GM12878 (cell line): ENCODE data around the gene CCR7. TPM values are rescaled to one million over a fixed set of nuclear protein-coding genes. Genes with fewer than 3 reads are reported as not detected.

ENCODE experiments used
- ATAC-seq: fragments of 200-7000 bp; cut with Tn5 transposase; 3 replicates; pipeline ENCODE4 v1.9.1; 2020; ENCODE audit warnings: mild to moderate bottlenecking, moderate library complexity
- BruUV-seq: library from RNA; stranded (reverse); fragments of 400-500 nt; replicated peaks from 2 replicates; lab custom pipeline; 2021; lab: Mats Ljungman, UMichigan
- CTCF ChIA-PET: fragments of 300-600 bp; sonication (Branson Sonifier 250); formaldehyde crosslinking; extraction: SDS; loops from one replicate; lab custom pipeline; 2021; ENCODE audit warnings: inconsistent platforms; lab: Yijun Ruan, JAX
- POLR2A ChIA-PET: fragments of 350-600 bp; formaldehyde crosslinking; extraction: SDS; loops from one replicate; lab custom pipeline; 2021; ENCODE audit warnings: inconsistent platforms; lab: Charles Lee
- RAD21 ChIA-PET: fragments of 300-600 bp; sonication (Branson Sonifier 250); formaldehyde crosslinking; loops from one replicate; lab custom pipeline; 2023; ENCODE audit warnings: antibody characterized with exemption; ENCODE audit not compliant: unreplicated experiment; lab: Charles Lee
- SMC1A ChIA-PET: fragments of 300-600 bp; sonication (Branson Sonifier 250); formaldehyde crosslinking; loops from one replicate; lab custom pipeline; 2023; ENCODE audit not compliant: unreplicated experiment, uncharacterized antibody; lab: Charles Lee
- DNase-seq: peaks from one replicate; pipeline ENCODE4 v3.0.0-alpha.2; 2011; ENCODE audit warnings: low read depth, low spot score
- FAIRE-seq: peaks from 3 replicates; lab custom pipeline; 2011; peaks lifted over from hg19 to GRCh38; lab: Jason Lieb, UNC
- H2AFZ ChIP-seq: 2 replicates; pipeline ENCODE4 v1.6.0; 2011; ENCODE audit warnings: low read depth, low read length, control low read depth; ENCODE audit not compliant: control insufficient read depth
- H3K27ac ChIP-seq: 2 replicates; pipeline ENCODE4 v1.5.1; 2011; ENCODE audit warnings: control low read depth; ENCODE audit not compliant: control insufficient read depth, insufficient read depth
- H3K27me3 ChIP-seq, 2 experiments: replicated peaks in 1 of 2; 2 replicates each; pipeline versions ENCODE4 v1.6.0 to v1.6.1; 2011; ENCODE audit warnings: low read length in 1 of 2; ENCODE audit not compliant: control insufficient read depth in 2 of 2, insufficient read depth in 2 of 2
- H3K36me3 ChIP-seq, 2 experiments: 2 replicates each; pipeline ENCODE4 v1.5.1; 2011; ENCODE audit warnings: low read length in 1 of 2; ENCODE audit not compliant: control insufficient read depth in 2 of 2, insufficient read depth in 2 of 2
- H3K4me1 ChIP-seq: 2 replicates; pipeline ENCODE4 v1.6.1; 2011; ENCODE audit warnings: mild to moderate bottlenecking, low read length, moderate library complexity, mixed read lengths; ENCODE audit not compliant: control insufficient read depth, insufficient read depth
- H3K4me2 ChIP-seq: 2 replicates; pipeline ENCODE4 v1.6.0; 2011; ENCODE audit warnings: control low read depth; ENCODE audit not compliant: control insufficient read depth, insufficient read depth
- H3K4me3 ChIP-seq: fragments of 200-600 bp; sonication (generic); 2 replicates; pipeline ENCODE4 v1.5.1; 2016
- H3K79me2 ChIP-seq: 2 replicates; pipeline ENCODE4 v1.6.0; 2011; ENCODE audit warnings: low read length; ENCODE audit not compliant: control insufficient read depth, insufficient read depth
- H3K9ac ChIP-seq: 2 replicates; pipeline ENCODE4 v1.8.0; 2011; ENCODE audit warnings: low read length, control low read depth, mixed read lengths; ENCODE audit not compliant: control insufficient read depth, insufficient read depth
- H3K9me3 ChIP-seq: replicated peaks from 3 replicates; pipeline ENCODE4 v1.5.1; 2011; ENCODE audit warnings: mild to moderate bottlenecking, low read length; ENCODE audit not compliant: control insufficient read depth, insufficient read depth
- H4K20me1 ChIP-seq: 2 replicates; pipeline ENCODE4 v1.6.0; 2011; ENCODE audit not compliant: control insufficient read depth, insufficient read depth
- ASH2L ChIP-seq: fragments of 300-600, 200-600 bp; sonication (generic); IDR thresholded peaks from 2 replicates; pipeline ENCODE4 v1.6.1; 2017; ENCODE audit warnings: low read depth, mild to moderate bottlenecking, borderline replicate concordance
- CBFB ChIP-seq: IDR thresholded peaks from 2 replicates; pipeline ENCODE4 v1.6.1; 2016; ENCODE audit warnings: antibody characterized with exemption, low read depth
- CEBPZ ChIP-seq: fragments of 150-350 bp; IDR thresholded peaks from 2 replicates; pipeline ENCODE4 v1.6.1; 2016; ENCODE audit warnings: low read depth, low read length
- DPF2 ChIP-seq: fragments of 450-650 bp; IDR thresholded peaks from 2 replicates; pipeline ENCODE4 v1.6.1; 2017; ENCODE audit warnings: mild to moderate bottlenecking
- FOS ChIP-seq: IDR thresholded peaks from 3 replicates; pipeline ENCODE4 v1.6.1; 2011; ENCODE audit warnings: borderline replicate concordance; ENCODE audit not compliant: insufficient read length; ENCODE audit errors: extremely low read depth
- HCFC1 ChIP-seq: fragments of 150-350 bp; IDR thresholded peaks from 2 replicates; pipeline ENCODE4 v1.6.1; 2014; ENCODE audit warnings: low read length
- IKZF1 ChIP-seq: fragments of 450-650 bp; conservative IDR thresholded peaks from 2 replicates; pipeline ENCODE4 v1.6.1; 2017; ENCODE audit warnings: antibody characterized with exemption, mild to moderate bottlenecking
- MAX ChIP-seq: IDR thresholded peaks from 2 replicates; pipeline ENCODE4 v1.6.1; 2012; ENCODE audit warnings: low read depth, low read length, improper control_type of control experiment
- MYB ChIP-seq: fragments of 150-350 bp; IDR thresholded peaks from 2 replicates; pipeline ENCODE4 v1.6.1; 2014; ENCODE audit warnings: mild to moderate bottlenecking, low read depth, low read length, borderline replicate concordance
- NFYB ChIP-seq: IDR thresholded peaks from 2 replicates; pipeline ENCODE4 v1.6.1; 2011; ENCODE audit warnings: low read depth, mild to moderate bottlenecking, low read length, improper control_type of control experiment, moderate library complexity; ENCODE audit not compliant: insufficient read depth
- NR2F1 ChIP-seq: fragments of 450-650 bp; conservative IDR thresholded peaks from 2 replicates; pipeline ENCODE4 v1.6.1; 2017; ENCODE audit warnings: mild to moderate bottlenecking
- PAX8 ChIP-seq: fragments of 450-650 bp; IDR thresholded peaks from 2 replicates; pipeline ENCODE4 v1.6.1; 2017; ENCODE audit warnings: mild to moderate bottlenecking, moderate library complexity
- RB1 ChIP-seq: fragments of 450-650 bp; formaldehyde crosslinking; IDR thresholded peaks from 2 replicates; pipeline ENCODE4 v1.6.1; 2017; ENCODE audit warnings: mild to moderate bottlenecking, borderline replicate concordance
- SMAD1 ChIP-seq: fragments of 450-650 bp; IDR thresholded peaks from 2 replicates; pipeline ENCODE4 v1.6.1; 2018; ENCODE audit warnings: mild to moderate bottlenecking, low read depth; ENCODE audit not compliant: partially characterized antibody
- WRNIP1 ChIP-seq: IDR thresholded peaks from 2 replicates; pipeline ENCODE4 v1.6.1; 2011; ENCODE audit warnings: low read depth, low read length, improper control_type of control experiment, borderline replicate concordance
- WGBS: methylation state at CpG from one replicate; pipeline ENCODE4 v1.1.6; 2016; ENCODE audit warnings: low lambda C conversion rate; ENCODE audit not compliant: insufficient replicate concordance, insufficient coverage; ENCODE audit errors: missing lambda C conversion rate; 5-methylcytosine and 5-hydroxymethylcytosine counted together
- in situ Hi-C: fragments of 300-500 bp; cut with MboI; formaldehyde crosslinking; loops from 9 replicates; pipeline ENCODE4 v1.14.3; 2018; ENCODE audit warnings: mixed read lengths
- intact Hi-C: fragments of 100-400 bp; cut with micrococcal nuclease; formaldehyde crosslinking; loops from one replicate; pipeline ENCODE4 v1.14.2; 2022; ENCODE audit not compliant: unreplicated experiment
- polyA plus RNA-seq, 11 experiments: library from polyadenylated mRNA; depleted of rRNA in 4 of 11; unstranded in 6 of 11; stranded (reverse) in 5 of 11; fragments of >200 nt; fragmentation: Nextera tagmentation in 4 of 11; fragmentation: Illumina TruSeq in 1 of 11; extraction: Ambion mirVana in 4 of 11; extraction: Trizol in 1 of 11; gene quantifications; 1 replicate in 1 of 11; 2 replicates in 10 of 11; pipeline versions ENCODE4 v1.2.1 to v1.2.3, GENCODE V29; 2011 to 2016; ENCODE audit warnings: inconsistent platforms in 2 of 11, missing spikeins in 2 of 11, low read depth in 1 of 11
- total RNA-seq, 4 experiments: library from RNA; depleted of rRNA in 3 of 4; stranded (reverse); fragments of >200 nt in 3 of 4; fragmentation: Illumina TruSeq in 1 of 4; extraction: Trizol in 1 of 4; gene quantifications; 2 replicates each; pipeline versions ENCODE4 v1.2.1 to v1.2.3, GENCODE V29; 2013 to 2021

The CCR7 gene
- total and polyA plus RNA-seq, 10 of the 15 experiments (the other 5 are each of a cell fraction or from before 2014, with no cell fraction given) = 131 to 1,171 (median 260) TPM

- H4K20me1 ChIP-seq = no peaks in the 10 kb centered on the region
- H3K27ac ChIP-seq = no peak overlapping the region
- TF ChIP-seq PAX8 (no peak), RB1 (no peak), SMAD1 (no peak), HCFC1 (no peak), CBFB (no peak)
- in situ Hi-C loops (no loop called here), intact Hi-C loops (no loop called here)
- no peak for FAIRE-seq
- ATAC-seq = no peak
- H2AFZ ChIP-seq = no peak overlapping the region
- ChIA-PET CTCF (interaction anchor here (1.0 to 2.5 kb wide), 6 partner anchors 8 to 51 kb away, joined by 3 to 8 read pairs (median 3); no protein-coding TSS in a partner anchor), SMC1A (interaction anchor here (0.9 to 3.1 kb wide), 8 partner anchors 8 to 137 kb away, joined by 3 to 23 read pairs (median 3); no protein-coding TSS in a partner anchor), RAD21 (interaction anchor here (1.1 to 2.1 kb wide), 2 partner anchors 10 to 29 kb away, joined by 4 to 5 read pairs; no protein-coding TSS in a partner anchor), POLR2A (interaction anchor here (0.8 to 1.7 kb wide), 7 partner anchors 8 to 1098 kb away, joined by 3 to 10 read pairs (median 4); partner anchors contain the start of gene EIF1)
- no peak overlapping the region for H3K9ac ChIP-seq
- no peaks in the 10 kb centered on the region for H3K36me3 ChIP-seq
- WGBS = 44% methylated on average over 3 of the region's 3 CpGs
- H3K27me3 ChIP-seq = peaks cover 0 to 4% of the 10 kb centered on the region in 2 experiments; a peak in 1 of 4 replicates
- H3K4me1 ChIP-seq = peaks cover 2% of the 10 kb centered on the region
- no peak overlapping the region for H3K4me2 ChIP-seq
- BruUV-seq = no TSS peak
- no peak for DNase-seq
- no peak overlapping the region for H3K4me3 ChIP-seq
- H3K9me3 ChIP-seq = peaks cover 14% of the 10 kb centered on the region
- H3K79me2 ChIP-seq = no peaks in the 10 kb centered on the region
Measured at GRCh38 chr17:40590742-40591141, 25.5 kb upstream of the CCR7 start.

GRCh38 chr17:40588552-40588951 lies 23.3 kb upstream of the CCR7 start:
- Histone ChIP-seq H3K4me1 (no peaks in the 10 kb centered on the region), H3K4me3 (no peak overlapping the region), H2AFZ (no peak overlapping the region), H3K27me3 (peaks cover 0 to 4% of the 10 kb centered on the region in 2 experiments; a peak in 1 of 4 replicates), H3K79me2 (no peaks in the 10 kb centered on the region), H3K27ac (no peak overlapping the region), H3K4me2 (no peak overlapping the region), H3K36me3 (no peaks in the 10 kb centered on the region), H3K9ac (no peak overlapping the region), H4K20me1 (no peaks in the 10 kb centered on the region), H3K9me3 (peaks cover 14% of the 10 kb centered on the region)
- SMC1A ChIA-PET = interaction anchor here (2.4 to 3.1 kb wide), 3 partner anchors 9 to 11 kb away, joined by 12 to 23 read pairs (median 16); no protein-coding TSS in a partner anchor
- intact Hi-C loops = no loop called here
- POLR2A ChIA-PET = no interaction called here
- DNase-seq = no peak
- FAIRE-seq = no peak
- WGBS = 71% methylated on average over 2 of the region's 2 CpGs
- CTCF ChIA-PET = interaction anchor here (1.1 to 1.5 kb wide), 2 partner anchors 26 to 29 kb away, joined by 3 read pairs; no protein-coding TSS in a partner anchor
- no TSS peak for BruUV-seq
- RAD21 ChIA-PET = interaction anchor here (2.3 kb wide), 1 partner anchor 27 kb away, joined by 8 read pairs; no protein-coding TSS in a partner anchor
- in situ Hi-C loops = no loop called here
- ATAC-seq = no peak
- TF ChIP-seq MAX = no peak
- TF ChIP-seq DPF2 = no peak
- TF ChIP-seq MYB = no peak
- no peak for TF ChIP-seq NFYB
- no peak for TF ChIP-seq NR2F1
- TF ChIP-seq IKZF1 = no peak
- no peak for TF ChIP-seq FOS
- no peak for TF ChIP-seq CEBPZ
- TF ChIP-seq ASH2L = no peak
- TF ChIP-seq WRNIP1 = no peak
